GM18861 (cell line): ENCODE measurements around the gene F8.

ENCODE experiments used
- ATAC-seq: cut with Tn5 transposase; IDR thresholded peaks from one replicate; pipeline ENCODE4 v1.9.1; 2021; ENCODE audit not compliant: unreplicated experiment

F8 gene

GRCh38 chrX:154791939-154792338, 230.6 kb downstream of the F8 start:
- no peak for ATAC-seq

GRCh38 chrX:154791467-154791866, 231.1 kb downstream of the F8 start:
- ATAC-seq: no peak
